Central memory CD4-positive, alpha-beta T cell (primary cell): ENCODE measurements around the gene RAB31.
"Not testable (repeated sequence)": the region's sequence is repeated elsewhere in the genome, so short reads cannot be mapped to it uniquely, and the experiment has no call there.

Source experiments
- DNase-seq: peaks from one replicate; pipeline ENCODE4 v3.0.0; 2022

Gene RAB31

DNA sequence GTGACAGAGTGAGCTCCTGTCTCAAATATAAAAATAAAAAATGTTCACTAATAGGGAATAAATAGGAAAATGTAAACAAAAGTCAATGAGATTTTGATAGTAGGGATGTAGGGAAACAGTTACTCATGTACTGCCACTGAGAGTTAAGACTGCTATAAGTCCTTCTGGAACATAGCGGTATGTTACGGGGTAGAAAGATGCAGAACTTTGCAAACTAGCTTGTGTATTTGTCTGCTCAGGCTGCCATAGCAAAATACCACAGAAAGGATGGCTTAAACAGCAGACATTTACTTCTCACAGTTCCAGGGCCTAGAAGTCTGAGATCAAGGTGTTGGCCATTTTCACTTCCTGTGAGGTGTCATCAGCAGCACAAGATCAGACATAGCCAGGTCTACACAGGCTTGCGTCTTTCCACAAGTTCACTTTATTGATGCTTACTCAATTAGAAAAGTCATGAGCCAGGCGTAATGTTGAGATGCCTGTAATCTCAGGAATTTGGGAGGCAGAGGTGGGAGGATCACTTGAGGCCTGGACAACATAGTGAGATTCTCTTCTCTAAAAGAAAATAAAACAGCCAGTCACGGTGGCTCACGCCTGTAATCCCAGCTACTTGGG is 186.5 kb downstream of the RAB31 start:
- DNase-seq: no peak

DNA sequence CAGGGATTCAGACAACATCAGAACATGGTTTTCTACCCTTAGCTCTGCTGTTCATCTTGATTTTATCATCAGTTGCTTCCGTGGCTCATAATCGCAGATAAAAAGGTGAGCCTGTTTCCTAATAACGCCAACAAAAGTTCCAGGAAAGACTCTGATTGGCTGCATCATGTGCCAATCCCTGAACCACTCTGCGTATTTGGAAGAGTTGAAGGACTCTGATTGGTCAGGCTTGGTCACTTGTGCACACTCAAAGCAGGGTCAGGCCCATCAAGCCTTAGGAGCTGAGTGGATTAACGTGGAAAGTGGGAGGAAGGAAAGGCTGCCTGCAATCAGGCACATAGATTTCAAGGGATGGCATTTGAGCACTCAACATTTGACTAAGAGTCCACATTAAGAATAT is 189.0 kb downstream of the RAB31 start:
- no peak for DNase-seq

DNA sequence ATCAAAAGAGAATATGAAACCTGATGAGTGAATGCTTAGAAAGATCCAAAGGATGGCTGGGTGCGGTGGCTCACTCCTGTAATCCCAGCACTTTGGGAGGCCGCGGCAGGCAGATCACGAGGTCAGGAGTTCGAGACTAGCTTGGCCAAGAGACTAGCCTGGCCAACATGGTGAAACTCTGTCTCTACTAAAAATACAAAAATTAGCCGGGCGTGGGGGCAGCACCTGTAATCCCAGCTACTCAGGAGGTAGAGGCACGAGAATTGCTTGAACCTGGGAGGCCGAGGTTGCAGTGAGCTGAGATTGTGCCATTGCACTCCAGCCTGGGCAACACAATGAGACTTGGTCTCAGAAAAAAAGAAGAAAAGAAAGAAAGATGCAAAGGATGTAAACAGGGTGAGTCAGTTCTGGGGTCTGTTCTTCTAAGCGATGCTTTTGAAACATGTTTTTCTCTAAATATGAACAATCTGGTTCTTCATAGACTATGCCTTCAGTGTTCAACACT is 189.7 kb downstream of the RAB31 start:
- DNase-seq: not testable (repeated sequence)

DNA sequence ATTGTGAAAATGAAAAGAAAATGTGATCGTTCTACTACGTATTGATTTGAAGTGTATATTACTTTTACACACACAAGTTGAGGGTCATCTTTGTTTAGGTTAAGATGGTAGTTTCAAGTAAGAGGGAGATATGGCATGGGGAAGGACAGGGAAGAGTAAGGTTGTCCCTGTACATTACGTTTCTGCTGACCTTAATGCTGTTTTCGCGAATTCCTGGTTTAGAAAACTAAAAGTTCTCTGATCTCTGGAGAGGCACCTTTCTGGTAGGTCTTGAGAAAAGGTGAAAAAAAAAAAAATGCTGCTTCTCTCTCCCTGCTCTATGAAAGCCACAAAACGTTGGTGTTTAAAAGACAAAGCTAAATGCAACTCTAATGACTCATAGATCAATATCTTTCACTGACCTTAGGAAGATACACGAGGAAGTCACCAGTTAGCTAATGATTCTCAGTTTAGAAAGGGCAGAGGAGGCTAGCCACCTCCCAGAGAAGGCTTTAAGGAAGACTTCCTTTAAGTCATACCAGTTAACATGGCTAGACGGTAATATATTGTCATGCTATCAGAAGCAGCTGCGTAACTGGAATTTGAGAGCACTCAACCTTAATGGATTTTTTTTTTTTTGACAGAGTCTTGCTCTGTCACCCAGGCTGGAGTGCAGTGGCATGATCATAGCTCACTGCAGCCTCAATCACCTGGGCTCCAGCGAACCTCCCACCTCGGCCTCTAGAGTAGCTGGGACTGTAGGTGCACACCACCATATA is 190.9 kb downstream of the RAB31 start:
- DNase-seq: no peak

DNA sequence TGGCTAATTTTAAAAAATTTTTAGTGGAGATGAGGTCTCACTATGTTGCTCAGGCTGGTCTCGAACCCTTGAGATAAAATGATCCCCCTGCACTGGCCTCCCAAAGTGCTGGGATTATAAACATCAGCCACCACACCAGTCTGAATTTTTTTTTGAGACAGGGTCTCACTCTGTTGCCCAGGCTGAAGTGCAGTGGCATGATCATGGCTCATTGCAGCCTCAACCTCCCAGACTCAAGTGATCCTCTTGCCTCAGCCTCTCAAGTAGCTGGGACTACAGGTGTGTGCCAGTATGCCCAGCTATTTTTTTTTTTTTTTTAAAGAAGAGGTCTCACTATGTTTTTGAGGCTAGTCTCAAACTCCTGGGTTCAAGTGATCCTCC is 191.4 kb downstream of the RAB31 start:
- DNase-seq: not testable (repeated sequence)

DNA sequence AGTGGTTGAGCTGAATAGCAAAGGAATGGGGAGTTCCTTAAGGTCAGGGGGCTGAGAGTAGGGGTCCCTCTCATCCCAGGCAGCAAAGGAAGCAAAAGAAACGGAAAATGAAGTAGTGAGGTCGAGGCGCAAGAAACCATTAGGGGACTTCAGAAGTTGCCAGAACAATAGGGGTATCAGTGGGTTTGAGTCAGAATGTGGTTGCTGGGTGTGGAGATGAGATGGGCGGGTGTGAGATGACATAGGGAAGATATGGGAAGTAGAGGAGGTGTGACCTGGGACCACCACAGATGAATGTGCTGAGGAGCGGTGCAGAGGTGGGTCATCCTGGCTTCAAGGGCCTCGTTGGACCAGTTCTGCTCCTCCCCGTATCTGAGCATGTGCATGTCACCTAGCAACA is 192.6 kb downstream of the RAB31 start:
- DNase-seq: no peak

DNA sequence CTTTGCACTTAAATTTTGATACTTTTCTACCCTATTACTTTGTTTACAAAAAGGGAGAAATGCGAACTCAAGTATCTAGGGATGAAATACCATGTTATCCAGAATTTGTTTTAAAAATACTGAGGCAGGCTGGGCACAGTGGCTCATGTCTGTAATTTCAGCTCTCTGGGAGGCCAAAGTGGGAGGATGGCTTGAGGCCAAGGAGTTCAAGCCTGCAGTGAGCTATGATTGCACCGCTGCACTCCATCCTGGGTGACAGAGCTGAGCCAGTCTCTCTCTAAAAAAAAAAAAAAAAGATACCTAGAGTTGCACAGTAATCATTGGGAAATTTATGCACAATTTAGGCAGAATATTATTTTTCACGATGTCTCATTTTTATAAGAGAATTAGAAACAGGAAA is 193.3 kb downstream of the RAB31 start:
- DNase-seq: no peak

DNA sequence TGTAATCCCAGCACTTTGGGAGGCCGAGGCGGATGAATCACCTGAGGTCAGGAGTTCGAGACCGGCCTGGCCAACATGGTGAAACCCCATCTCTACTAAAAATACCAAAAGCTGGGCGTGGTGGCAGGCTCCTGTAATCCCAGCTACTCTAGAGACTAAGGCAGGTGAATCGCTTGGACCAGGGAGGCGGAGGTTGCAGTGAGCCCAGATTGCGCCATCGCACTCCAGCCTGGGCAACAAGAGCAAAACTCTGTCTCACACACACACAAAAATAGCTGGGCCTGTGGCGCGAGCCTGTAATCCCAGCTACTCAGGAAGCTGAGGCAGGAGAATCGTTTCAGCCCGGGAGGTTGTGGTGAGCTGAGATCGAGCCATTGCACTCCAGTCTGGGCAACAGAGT is 194.2 kb downstream of the RAB31 start:
- not testable (repeated sequence) for DNase-seq

DNA sequence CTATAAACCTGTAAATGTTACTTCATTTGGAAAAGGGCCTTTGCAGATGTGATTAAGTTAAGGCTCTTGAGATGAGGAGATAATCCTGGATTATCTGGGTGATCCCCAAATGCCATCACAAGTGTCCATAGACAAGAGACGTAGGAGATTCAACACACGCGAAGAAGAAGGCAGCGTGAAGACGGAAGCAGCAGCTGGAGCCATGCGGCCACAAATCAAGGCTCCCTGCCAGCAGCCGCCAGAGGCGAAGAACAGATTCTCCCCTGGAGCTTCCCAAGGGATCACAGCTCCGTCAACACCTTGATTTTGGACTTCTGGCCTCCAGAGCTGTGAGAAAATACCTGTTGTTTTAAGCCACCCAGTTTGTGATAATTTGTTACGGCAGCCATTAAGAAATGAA is 194.7 kb downstream of the RAB31 start:
- DNase-seq: no peak

DNA sequence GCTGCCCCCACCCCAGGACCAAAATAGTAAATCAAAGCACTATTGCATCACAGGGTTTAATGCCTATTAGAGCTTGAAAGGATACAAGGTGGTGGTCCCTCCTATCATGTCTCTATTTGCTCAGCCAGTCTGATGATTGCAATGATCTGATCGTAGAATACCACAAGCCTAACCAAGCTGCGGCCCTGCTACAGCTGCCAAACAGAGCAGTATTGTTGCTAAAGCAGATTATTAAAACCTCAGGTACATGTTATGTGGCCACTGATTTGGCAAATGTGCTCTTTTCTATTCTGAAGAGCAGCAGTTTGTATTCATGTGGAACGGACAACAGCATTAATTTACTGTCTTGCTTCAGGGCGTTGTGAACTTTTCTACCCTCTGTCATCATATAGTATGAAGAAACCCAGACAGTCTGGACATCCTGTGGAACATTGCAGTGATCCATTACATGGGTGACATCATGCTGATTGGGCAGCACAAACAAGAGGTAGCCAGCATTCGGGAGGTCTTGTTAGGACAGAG is 197.4 kb downstream of the RAB31 start:
- no peak for DNase-seq

DNA sequence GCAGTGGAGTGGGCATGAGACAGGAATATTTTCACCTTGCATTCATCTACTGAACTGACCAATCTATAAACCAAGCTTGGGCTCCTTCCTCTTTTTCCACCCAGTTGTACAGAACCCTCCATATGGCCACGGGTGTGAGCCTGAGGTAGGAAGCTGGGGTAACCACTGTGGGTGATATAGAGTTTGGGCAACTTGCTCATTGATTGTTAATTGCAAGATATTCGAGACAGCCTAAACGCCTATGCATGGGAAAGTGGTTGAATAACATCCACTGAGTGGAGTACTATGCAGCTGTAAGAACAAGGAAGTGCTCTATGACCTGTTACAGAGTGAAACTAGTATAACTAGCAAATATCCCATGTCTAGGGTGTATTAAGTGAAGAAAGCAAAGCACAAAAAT is 198.4 kb downstream of the RAB31 start:
- DNase-seq: no peak

DNA sequence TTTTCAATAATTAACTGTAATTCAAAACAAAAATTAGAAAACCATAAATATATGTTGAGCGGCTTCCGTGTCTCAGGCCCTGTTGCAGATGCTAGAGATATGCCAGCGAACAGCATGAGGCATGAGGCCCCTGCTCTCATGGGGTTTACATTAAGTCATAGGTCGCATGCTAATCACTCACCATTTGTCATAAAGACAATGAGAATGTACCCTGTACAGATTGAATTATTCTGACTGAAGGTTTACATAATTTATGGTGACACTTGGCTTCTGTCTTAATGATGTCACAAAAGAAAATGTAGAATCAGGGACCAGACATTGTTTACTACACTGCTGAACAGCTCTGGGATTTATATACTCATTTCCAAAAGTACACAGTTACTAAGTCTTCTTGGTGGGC is 199.8 kb downstream of the RAB31 start:
- no peak for DNase-seq

DNA sequence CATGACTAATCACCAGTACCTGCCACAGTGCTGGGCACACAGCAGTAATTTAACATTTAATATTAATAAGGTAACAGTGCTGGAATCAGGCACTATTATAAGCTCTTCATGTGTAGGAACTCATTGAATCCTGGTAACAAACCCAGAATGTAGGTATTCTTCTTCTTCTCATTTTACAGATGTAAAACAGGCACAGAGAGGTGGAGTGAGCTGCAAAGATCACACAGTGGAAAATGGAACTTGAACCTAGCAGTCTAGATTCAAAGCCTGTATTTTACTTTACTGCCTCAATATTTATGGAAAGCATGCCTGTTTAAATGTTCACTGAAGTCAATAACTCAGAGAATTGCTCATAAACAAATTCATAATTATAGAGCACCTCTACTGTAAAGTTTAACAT is 202.0 kb downstream of the RAB31 start:
- no peak for DNase-seq

DNA sequence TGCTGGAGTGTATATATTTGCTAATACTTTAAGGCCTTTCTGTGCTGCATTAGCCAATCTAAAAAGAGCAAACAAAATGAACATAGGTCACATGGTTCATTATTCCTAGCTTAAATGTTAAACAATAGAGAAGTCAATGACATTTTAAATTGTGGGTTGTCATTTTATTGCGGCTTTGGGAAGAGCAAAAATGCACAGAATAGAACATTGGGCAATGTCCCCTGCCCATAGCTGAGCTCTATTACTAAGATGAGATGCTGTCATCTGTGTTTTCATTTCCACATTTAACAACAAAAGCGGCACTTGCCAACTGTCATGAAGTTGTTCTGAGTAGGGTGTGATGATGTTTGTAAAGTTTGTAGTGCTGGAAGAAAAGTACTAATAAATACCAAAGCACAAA is 202.6 kb downstream of the RAB31 start:
- no peak for DNase-seq

DNA sequence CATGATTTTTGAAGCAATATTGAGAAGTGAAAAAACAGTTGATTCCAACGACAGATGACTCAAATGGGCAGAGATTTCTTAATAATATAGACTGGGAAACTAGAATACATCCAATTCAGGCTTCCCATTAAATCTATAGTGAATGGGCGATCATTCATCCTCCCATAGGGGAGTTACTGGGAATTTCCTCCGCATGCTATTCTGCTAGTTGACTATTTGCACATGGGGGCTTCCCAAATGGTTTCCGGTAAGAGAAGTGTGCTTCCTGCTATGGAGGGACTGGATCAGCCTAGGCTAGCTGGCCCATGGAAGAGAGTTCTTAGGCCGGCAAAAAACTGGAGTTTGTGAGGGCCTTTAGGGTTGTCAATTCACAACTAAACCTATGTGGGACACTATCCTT is 203.1 kb downstream of the RAB31 start:
- no peak for DNase-seq
